OCI-LY7 (cell line): ENCODE data around the gene TBCEL. TPM values are rescaled to one million over a fixed set of nuclear protein-coding genes. Genes with fewer than 3 reads are reported as not detected.
"Not testable (repeated sequence)": the region's sequence is repeated elsewhere in the genome, so short reads cannot be mapped to it uniquely, and the experiment has no call there.

Source experiments
- BruUV-seq: library from RNA; stranded (reverse); fragments of 400-500 nt; replicated peaks from 2 replicates; lab custom pipeline; 2021; lab: Mats Ljungman, UMichigan
- CTCF ChIA-PET: fragments of 300-600 bp; sonication (Branson Sonifier 250); formaldehyde crosslinking; loops from one replicate; lab custom pipeline; 2022; ENCODE audit warnings: antibody characterized with exemption; ENCODE audit not compliant: unreplicated experiment; lab: Charles Lee
- POLR2A ChIA-PET: fragments of 300-600 bp; sonication (Branson Sonifier 250); formaldehyde crosslinking; loops from one replicate; lab custom pipeline; 2022; ENCODE audit warnings: antibody characterized with exemption; lab: Charles Lee
- DNase-seq: peaks from one replicate; pipeline ENCODE4 v3.0.0-alpha.2; 2015; ENCODE audit warnings: low spot score
- H2AFZ ChIP-seq: fragments of 200-600 bp; sonication (generic), shearing (Covaris generic); 2 replicates; pipeline ENCODE4 v1.6.1; 2014; ENCODE audit warnings: mild to moderate bottlenecking, antibody characterized with exemption, low read length, moderate library complexity
- H3K27ac ChIP-seq: fragments of 200-600 bp; sonication (generic); 2 replicates; pipeline ENCODE4 v1.5.1; 2014; ENCODE audit warnings: mixed run types, low read depth, mild to moderate bottlenecking, moderate library complexity, low read length, inconsistent platforms; ENCODE audit not compliant: poor library complexity, severe bottlenecking
- H3K36me3 ChIP-seq: fragments of 200-600 bp; sonication (generic); 2 replicates; pipeline ENCODE4 v1.6.1; 2014; ENCODE audit warnings: mild to moderate bottlenecking, antibody characterized with exemption, low read length, moderate library complexity, mixed read lengths; ENCODE audit not compliant: insufficient read depth
- H3K4me1 ChIP-seq: fragments of 200-600 bp; sonication (generic); 2 replicates; pipeline ENCODE4 v1.5.1; 2014; ENCODE audit warnings: mild to moderate bottlenecking, low read length; ENCODE audit not compliant: insufficient read depth, poor library complexity, severe bottlenecking
- H3K4me2 ChIP-seq: fragments of 200-600 bp; sonication (generic); 2 replicates; pipeline ENCODE4 v1.6.1; 2014; ENCODE audit warnings: mild to moderate bottlenecking, low read length
- H3K4me3 ChIP-seq: fragments of 200-600 bp; sonication (generic); 2 replicates; pipeline ENCODE4 v1.5.1; 2014; ENCODE audit warnings: mild to moderate bottlenecking, low read depth, low read length; ENCODE audit not compliant: poor library complexity, severe bottlenecking
- H3K79me2 ChIP-seq: fragments of 200-600 bp; sonication (generic); 2 replicates; pipeline ENCODE4 v1.6.1; 2016; ENCODE audit warnings: low read depth, mild to moderate bottlenecking, low read length, moderate library complexity, mixed read lengths; ENCODE audit not compliant: insufficient read depth
- H3K9me2 ChIP-seq: fragments of 200-600 bp; sonication (generic); 2 replicates; pipeline ENCODE4 v1.6.1; 2016; ENCODE audit warnings: mild to moderate bottlenecking, low read length, mixed read lengths; ENCODE audit not compliant: insufficient read depth
- H3K9me3 ChIP-seq: fragments of 200-600 bp; sonication (generic); 2 replicates; pipeline ENCODE4 v1.6.1; 2014; ENCODE audit warnings: mild to moderate bottlenecking, mixed run types, low read length, mixed read lengths
- H4K20me1 ChIP-seq: fragments of 200-600 bp; sonication (generic); 2 replicates; pipeline ENCODE4 v1.6.1; 2014; ENCODE audit warnings: mild to moderate bottlenecking, antibody characterized with exemption, low read length, moderate library complexity, mixed read lengths; ENCODE audit not compliant: insufficient read depth
- EZH2phosphoT487 ChIP-seq: fragments of 200-600 bp; sonication (generic); IDR thresholded peaks from 2 replicates; pipeline ENCODE4 v1.6.1; 2018; ENCODE audit warnings: low read depth, borderline replicate concordance, mild to moderate bottlenecking, mixed run types, antibody characterized with exemption, low read length, moderate library complexity, mixed read lengths
- intact Hi-C: fragments of 100-400 bp; cut with micrococcal nuclease; formaldehyde crosslinking; loops from one replicate; pipeline ENCODE4 v1.10.0; 2022; ENCODE audit not compliant: unreplicated experiment
- total RNA-seq, 2 experiments: library from RNA; depleted of rRNA in 1 of 2; stranded (reverse); fragments of >200 nt in 1 of 2; shearing (Covaris generic) in 1 of 2; gene quantifications; 2 replicates each; pipeline ENCODE4 v1.2.3, GENCODE V29; 2014 to 2022
- TF ChIP-seq, protein P1 (sequence below): fragments of 200-600 bp; sonication (generic); conservative IDR thresholded peaks from 2 replicates; pipeline ENCODE4 v1.5.1; 2014; ENCODE audit warnings: mild to moderate bottlenecking, antibody characterized with exemption, low read length, moderate library complexity, mixed read lengths

The TBCEL gene
- total RNA-seq, 2 experiments from 2014 or later = 13.0 to 17.1 TPM

DNA sequence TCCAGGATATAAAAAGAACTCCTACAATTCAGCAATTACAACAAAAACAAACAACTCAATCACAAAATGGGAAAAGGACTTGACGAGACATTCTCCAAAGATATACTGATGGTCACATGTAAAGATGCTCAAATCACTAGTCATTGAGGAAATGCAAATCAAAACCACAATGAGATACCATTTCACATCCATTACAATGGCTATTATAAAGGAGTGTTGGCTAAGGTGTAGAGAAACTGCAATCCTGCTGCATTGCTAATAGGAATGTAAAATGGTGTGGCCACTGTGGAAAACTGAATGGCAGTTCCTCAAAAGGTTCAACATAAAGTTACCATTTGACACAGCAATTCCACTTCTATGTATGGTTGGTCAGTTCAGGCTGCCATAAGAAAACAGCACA is 11.8 kb upstream of the TBCEL start:
- Histone ChIP-seq H3K79me2 (no peaks in the 10 kb centered on the region), H3K4me2 (no peak overlapping the region), H3K27ac (no peak overlapping the region), H3K9me2 (no peaks in the 10 kb centered on the region), H2AFZ (no peak overlapping the region), H3K4me1 (no peaks in the 10 kb centered on the region), H4K20me1 (no peaks in the 10 kb centered on the region), H3K9me3 (no peaks in the 10 kb centered on the region), H3K36me3 (no peaks in the 10 kb centered on the region), H3K4me3 (no peak overlapping the region)
- BruUV-seq = no TSS peak
- ChIA-PET POLR2A (interaction anchor here (0.6 kb wide), 1 partner anchor 322 kb away, joined by 3 read pairs; no protein-coding TSS in a partner anchor), CTCF (no interaction called here)
- TF ChIP-seq EZH2phosphoT487 = no peak
- TF ChIP-seq, protein P1, sequence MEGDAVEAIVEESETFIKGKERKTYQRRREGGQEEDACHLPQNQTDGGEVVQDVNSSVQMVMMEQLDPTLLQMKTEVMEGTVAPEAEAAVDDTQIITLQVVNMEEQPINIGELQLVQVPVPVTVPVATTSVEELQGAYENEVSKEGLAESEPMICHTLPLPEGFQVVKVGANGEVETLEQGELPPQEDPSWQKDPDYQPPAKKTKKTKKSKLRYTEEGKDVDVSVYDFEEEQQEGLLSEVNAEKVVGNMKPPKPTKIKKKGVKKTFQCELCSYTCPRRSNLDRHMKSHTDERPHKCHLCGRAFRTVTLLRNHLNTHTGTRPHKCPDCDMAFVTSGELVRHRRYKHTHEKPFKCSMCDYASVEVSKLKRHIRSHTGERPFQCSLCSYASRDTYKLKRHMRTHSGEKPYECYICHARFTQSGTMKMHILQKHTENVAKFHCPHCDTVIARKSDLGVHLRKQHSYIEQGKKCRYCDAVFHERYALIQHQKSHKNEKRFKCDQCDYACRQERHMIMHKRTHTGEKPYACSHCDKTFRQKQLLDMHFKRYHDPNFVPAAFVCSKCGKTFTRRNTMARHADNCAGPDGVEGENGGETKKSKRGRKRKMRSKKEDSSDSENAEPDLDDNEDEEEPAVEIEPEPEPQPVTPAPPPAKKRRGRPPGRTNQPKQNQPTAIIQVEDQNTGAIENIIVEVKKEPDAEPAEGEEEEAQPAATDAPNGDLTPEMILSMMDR = no peak
- intact Hi-C loops = no loop called here
- DNase-seq = no peak

DNA sequence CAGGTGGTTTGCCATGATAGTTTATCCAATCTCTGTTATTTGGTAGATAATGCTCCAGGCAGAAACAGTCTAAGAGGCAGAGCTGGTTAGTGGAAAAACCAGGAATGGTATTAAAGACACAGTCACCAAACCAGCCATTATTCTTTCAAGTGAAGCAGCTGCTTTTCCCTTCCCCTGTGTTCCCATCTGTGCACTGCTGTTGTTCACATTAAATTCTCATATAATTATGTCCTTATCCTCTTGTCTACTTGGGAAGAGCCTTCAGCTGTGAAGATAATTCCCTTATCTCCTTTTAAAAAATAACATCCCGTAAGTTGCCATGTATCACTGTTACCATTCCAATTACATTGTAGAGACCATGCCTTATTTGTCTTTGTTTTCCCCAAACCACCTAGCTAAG is 5.2 kb upstream of the TBCEL start:
- no TSS peak for BruUV-seq
- no peak for TF ChIP-seq EZH2phosphoT487
- TF ChIP-seq, protein P1 = no peak
- Histone ChIP-seq H3K27ac (no peak overlapping the region), H3K4me1 (peaks cover 4% of the 10 kb centered on the region), H3K36me3 (no peaks in the 10 kb centered on the region), H2AFZ (no peak overlapping the region), H3K9me3 (no peaks in the 10 kb centered on the region), H3K79me2 (no peaks in the 10 kb centered on the region), H3K9me2 (no peaks in the 10 kb centered on the region), H4K20me1 (no peaks in the 10 kb centered on the region), H3K4me3 (no peak overlapping the region), H3K4me2 (no peak overlapping the region)
- intact Hi-C loops = no loop called here
- ChIA-PET POLR2A (interaction anchor here (0.6 kb wide), 1 partner anchor 685 kb away, joined by 3 read pairs; no protein-coding TSS in a partner anchor), CTCF (interaction anchor here (0.6 kb wide), 1 partner anchor 215 kb away, joined by 3 read pairs; no protein-coding TSS in a partner anchor)
- no peak for DNase-seq

DNA sequence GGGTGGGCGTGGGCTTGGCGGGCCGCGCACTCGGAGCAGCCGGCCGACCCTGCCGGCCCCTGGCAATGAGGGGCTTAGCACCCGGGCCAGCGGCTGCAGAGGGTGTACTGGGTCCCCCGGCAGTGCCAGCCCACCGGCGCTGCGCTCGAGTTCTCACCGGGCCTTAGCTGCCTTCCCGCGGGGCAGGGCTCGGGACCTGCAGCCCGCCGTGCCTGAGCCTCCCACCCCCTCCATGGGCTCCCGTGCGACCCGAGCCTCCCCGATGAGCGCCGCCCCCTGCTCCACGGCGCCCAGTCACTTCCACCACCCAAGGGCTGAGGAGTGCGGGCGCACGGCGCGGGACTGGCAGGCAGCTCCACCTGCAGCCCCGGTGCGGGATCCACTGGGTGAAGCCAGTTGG is 2.2 kb upstream of the TBCEL start:
- Histone ChIP-seq H3K79me2 (peaks cover 14% of the 10 kb centered on the region; the same call in 1 of the 2 replicates), H3K4me1 (peaks cover 12% of the 10 kb centered on the region)
- H2AFZ ChIP-seq, intact Hi-C loops, H3K4me3 ChIP-seq, H3K9me3 ChIP-seq, H3K36me3 ChIP-seq, POLR2A ChIA-PET, H3K9me2 ChIP-seq, BruUV-seq, DNase-seq, H4K20me1 ChIP-seq, H3K27ac ChIP-seq, CTCF ChIA-PET, H3K4me2 ChIP-seq: not testable (repeated sequence)
